Activated CD8-positive, alpha-beta T cell treated with anti-CD3 and anti-CD28 coated beads, Interleukin-2, amount 10 ng/mL, durations not matched to agents 7 days and 5 days (primary cell): ENCODE measurements around the gene OXNAD1. TPM values are rescaled to one million over a fixed set of nuclear protein-coding genes. Genes with fewer than 3 reads are reported as not detected.

Source experiments
- ATAC-seq: fragments of 150-1000 bp; cut with Tn5 transposase; one replicate; pipeline ENCODE4 v1.10.0; 2021; ENCODE audit warnings: moderate library complexity
- CTCF ChIA-PET: fragments of 350-600 bp; sonication (Branson Sonifier 250); formaldehyde crosslinking; loops from one replicate; lab custom pipeline; 2021; ENCODE audit warnings: antibody characterized with exemption; lab: Charles Lee
- POLR2A ChIA-PET: fragments of 350-600 bp; sonication (Branson Sonifier 250); formaldehyde crosslinking; loops from one replicate; lab custom pipeline; 2021; ENCODE audit warnings: antibody characterized with exemption; lab: Charles Lee
- DNase-seq: peaks from one replicate; pipeline ENCODE4 v3.0.0-alpha.2; 2020
- H3K27ac Mint-ChIP-seq: one replicate; pipeline ENCODE4 v1.8.0; 2021; ENCODE audit warnings: mild to moderate bottlenecking, mixed read lengths
- H3K27me3 Mint-ChIP-seq: one replicate; pipeline ENCODE4 v1.8.0; 2021; ENCODE audit warnings: low read depth, mixed read lengths
- H3K36me3 Mint-ChIP-seq: one replicate; pipeline ENCODE4 v1.8.0; 2021; ENCODE audit warnings: low read depth, mixed read lengths
- H3K4me1 Mint-ChIP-seq: one replicate; pipeline ENCODE4 v1.8.0; 2021; ENCODE audit warnings: low read depth, mixed read lengths
- H3K4me3 Mint-ChIP-seq: one replicate; pipeline ENCODE4 v1.8.0; 2021; ENCODE audit warnings: mild to moderate bottlenecking, mixed read lengths
- H3K9me3 Mint-ChIP-seq: one replicate; pipeline ENCODE4 v1.8.0; 2022; ENCODE audit warnings: mixed read lengths; ENCODE audit not compliant: insufficient read depth
- total RNA-seq, 2 experiments: library from RNA; stranded (reverse); gene quantifications; one replicate each; pipeline ENCODE4 v1.2.3, GENCODE V29; 2021

OXNAD1 gene
- total RNA-seq, 2 experiments from 2014 or later: 68.2 to 69.1 TPM

DNA sequence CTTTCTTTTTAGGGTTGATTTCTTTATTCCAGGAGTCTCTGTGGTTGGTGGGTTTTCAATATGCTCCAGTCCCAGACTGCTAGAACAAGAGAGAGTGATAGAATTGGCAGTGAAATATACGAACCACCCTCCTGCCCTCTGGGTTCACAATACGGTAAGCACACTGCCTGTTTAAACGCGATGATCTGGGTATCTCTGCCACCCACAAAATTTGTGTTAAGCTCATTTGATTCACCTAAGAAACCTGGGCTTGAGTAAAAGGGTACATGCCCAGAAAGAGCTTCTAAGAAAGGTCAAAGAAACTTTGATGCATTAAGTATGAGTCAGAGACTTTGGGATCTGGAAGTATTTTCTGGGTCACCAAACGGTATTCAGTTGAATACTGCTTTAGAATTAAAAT is 29.8 kb downstream of the OXNAD1 start:
- H3K27ac Mint-ChIP-seq: peak overlapping the region; percentile 76
- ATAC-seq: no peak
- H3K4me1 Mint-ChIP-seq: peaks cover 84% of the 10 kb centered on the region
- H3K4me3 Mint-ChIP-seq: peak overlapping the region; percentile 65
- CTCF ChIA-PET: interaction anchor here (1.0 to 9.0 kb wide), 6 partner anchors 10 to 668 kb away, joined by 3 to 190 read pairs (median 14); no protein-coding TSS in a partner anchor
- peaks cover 91% of the 10 kb centered on the region for H3K36me3 Mint-ChIP-seq
- H3K27me3 Mint-ChIP-seq: no peaks in the 10 kb centered on the region
- no peak for DNase-seq
- peaks cover 25% of the 10 kb centered on the region for H3K9me3 Mint-ChIP-seq
- POLR2A ChIA-PET: interaction anchor here (1.2 to 2.4 kb wide), 2 partner anchors 9 to 10 kb away, joined by 7 to 15 read pairs; no protein-coding TSS in a partner anchor

DNA sequence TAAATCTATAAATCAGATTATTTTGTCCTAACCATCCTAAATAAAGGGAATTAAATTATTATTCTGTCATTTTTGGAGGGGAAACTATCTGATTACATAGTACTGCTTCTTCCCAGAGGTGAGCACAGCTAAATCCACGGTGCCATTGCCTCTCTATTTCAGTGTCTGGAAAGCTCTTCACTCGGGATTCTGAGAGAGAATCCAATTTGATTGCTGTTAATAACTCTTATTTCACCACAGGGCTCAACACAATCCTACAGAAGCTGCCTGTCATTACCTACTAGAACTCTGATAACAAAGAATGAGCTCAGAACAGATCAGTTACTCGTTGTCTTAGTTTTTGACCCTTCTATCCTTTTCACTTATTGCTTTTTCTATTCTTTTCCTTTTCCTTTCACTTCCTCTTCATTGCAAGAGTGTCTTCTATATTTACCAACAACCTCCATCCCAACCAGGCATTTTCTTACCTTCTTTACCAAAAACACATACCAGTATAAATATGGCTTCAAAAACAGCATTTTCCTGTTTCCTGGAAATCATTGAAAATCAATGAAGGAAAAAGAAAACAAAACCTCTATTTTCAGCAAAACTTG is 30.4 kb downstream of the OXNAD1 start:
- DNase-seq (no peak), ATAC-seq (no peak)
- peaks cover 88% of the 10 kb centered on the region for H3K4me1 Mint-ChIP-seq
- H3K4me3 Mint-ChIP-seq: peak overlapping the region; percentile 65
- POLR2A ChIA-PET: interaction anchor here (1.2 to 2.4 kb wide), 2 partner anchors 9 kb away, joined by 7 to 15 read pairs; no protein-coding TSS in a partner anchor
- peaks cover 92% of the 10 kb centered on the region for H3K36me3 Mint-ChIP-seq
- CTCF ChIA-PET: interaction anchor here (1.0 to 9.0 kb wide), 6 partner anchors 9 to 668 kb away, joined by 3 to 190 read pairs (median 14); no protein-coding TSS in a partner anchor
- peak overlapping the region; percentile 71 for H3K27ac Mint-ChIP-seq
- no peaks in the 10 kb centered on the region for H3K27me3 Mint-ChIP-seq
- peaks cover 25% of the 10 kb centered on the region for H3K9me3 Mint-ChIP-seq

DNA sequence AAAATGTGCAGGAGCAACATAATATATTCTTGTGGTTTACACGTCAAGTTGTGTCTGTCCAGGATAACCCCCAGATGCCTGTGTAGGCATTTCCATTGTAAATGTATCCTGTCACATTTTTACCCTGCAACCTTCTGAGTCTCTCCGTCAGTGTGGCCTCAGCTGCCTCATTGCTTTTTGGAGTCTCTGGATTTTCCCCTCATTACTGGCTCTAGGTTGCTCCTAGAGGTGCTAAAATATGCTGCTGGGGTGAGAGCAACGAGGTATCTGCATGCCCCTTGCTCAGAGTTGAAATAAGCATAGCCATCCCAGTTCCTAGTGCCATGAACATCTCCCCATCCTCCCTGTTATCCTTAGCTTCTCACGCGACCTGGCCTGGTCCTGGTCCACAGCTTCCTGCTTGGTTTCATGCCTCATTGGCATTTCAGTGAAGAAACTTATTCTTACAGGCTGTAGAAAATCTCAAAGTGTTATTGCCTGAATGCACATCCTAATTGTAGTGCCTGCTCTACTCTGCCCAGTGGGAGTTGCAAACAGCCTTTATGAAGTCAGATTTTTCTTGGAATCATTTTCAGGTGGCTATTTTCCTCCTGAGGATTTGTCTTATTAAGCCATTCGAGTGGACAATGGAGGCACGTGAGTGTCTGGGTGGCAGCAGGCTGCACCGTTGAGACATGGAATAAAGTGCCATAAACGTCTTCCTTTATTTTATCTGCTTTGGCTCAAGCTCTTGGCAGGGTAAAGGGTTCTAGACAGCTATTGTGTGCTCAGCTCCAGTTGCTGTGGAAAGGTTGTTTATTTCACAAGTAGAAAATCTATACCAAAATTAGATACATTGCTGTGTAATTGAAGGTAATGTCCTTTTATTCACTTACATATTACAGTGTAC is 33.2 kb downstream of the OXNAD1 start:
- no peaks in the 10 kb centered on the region for H3K27me3 Mint-ChIP-seq
- ATAC-seq (no peak), DNase-seq (no peak)
- peaks cover 95% of the 10 kb centered on the region for H3K4me1 Mint-ChIP-seq
- peaks cover 98% of the 10 kb centered on the region for H3K36me3 Mint-ChIP-seq
- ChIA-PET CTCF (interaction anchor here (1.3 kb wide), 2 partner anchors 21 to 33 kb away, joined by 4 to 5 read pairs; no protein-coding TSS in a partner anchor), POLR2A (interaction anchor here (0.6 kb wide), 2 partner anchors 20 to 206 kb away, joined by 3 read pairs; no protein-coding TSS in a partner anchor)
- H3K9me3 Mint-ChIP-seq: peaks cover 17% of the 10 kb centered on the region
- peak overlapping the region; percentile 83 for H3K27ac Mint-ChIP-seq
- H3K4me3 Mint-ChIP-seq: peak overlapping the region; percentile 80

DNA sequence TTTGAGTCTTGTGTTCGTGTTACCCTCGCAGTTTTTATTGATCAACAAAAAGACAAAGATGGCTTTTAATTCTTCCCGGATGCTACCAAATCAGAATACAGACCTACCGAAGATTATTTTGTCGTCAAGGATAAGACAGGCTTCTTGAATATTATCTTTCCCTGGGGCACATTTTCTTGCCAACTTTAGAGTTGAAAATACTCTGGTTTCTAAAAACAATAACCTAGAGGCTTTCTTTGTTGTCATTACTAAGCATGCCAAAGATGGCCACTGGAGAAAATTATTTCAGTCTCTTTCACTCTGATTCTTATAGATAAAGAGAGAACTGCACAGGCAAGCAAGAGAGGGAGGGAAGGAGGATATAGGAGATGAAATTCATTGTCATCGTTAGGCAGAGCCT is 33.9 kb downstream of the OXNAD1 start:
- peak overlapping the region; percentile 80 for H3K4me3 Mint-ChIP-seq
- peaks cover 92% of the 10 kb centered on the region for H3K4me1 Mint-ChIP-seq
- H3K9me3 Mint-ChIP-seq: peaks cover 12% of the 10 kb centered on the region
- ChIA-PET POLR2A (no interaction called here), CTCF (interaction anchor here (1.3 kb wide), 2 partner anchors 21 to 33 kb away, joined by 4 to 5 read pairs; no protein-coding TSS in a partner anchor)
- no peak for ATAC-seq
- no peaks in the 10 kb centered on the region for H3K27me3 Mint-ChIP-seq
- no peak for DNase-seq
- peak overlapping the region; percentile 83 for H3K27ac Mint-ChIP-seq
- H3K36me3 Mint-ChIP-seq: peaks cover 96% of the 10 kb centered on the region

DNA sequence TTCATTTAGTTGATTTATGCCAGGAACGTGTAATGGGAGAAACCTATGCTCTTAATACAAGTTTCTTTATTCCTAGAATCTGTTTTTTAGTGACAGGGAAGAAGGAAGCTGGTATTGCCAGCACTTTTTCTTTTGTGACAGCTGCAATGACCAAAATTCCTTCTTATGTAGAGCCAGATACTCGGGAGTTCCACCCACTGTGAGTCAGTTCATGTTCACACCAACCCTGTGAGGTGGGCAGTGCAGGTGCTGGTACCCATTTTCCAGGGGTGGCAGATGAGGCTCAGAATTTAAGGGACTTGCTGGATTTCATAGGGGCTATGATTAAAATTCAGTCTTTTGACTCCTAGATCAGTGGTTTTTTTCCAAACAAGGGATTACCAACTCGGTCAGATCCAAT is 34.7 kb downstream of the OXNAD1 start:
- Mint-ChIP-seq H3K9me3 (peaks cover 8% of the 10 kb centered on the region), H3K36me3 (peaks cover 96% of the 10 kb centered on the region), H3K27me3 (no peaks in the 10 kb centered on the region), H3K27ac (peak overlapping the region; percentile 94), H3K4me1 (peaks cover 96% of the 10 kb centered on the region), H3K4me3 (peak overlapping the region; percentile 80)
- ChIA-PET POLR2A (interaction anchor here (1.8 to 4.3 kb wide), 5 partner anchors 8 to 18 kb away, joined by 9 to 41 read pairs (median 13); no protein-coding TSS in a partner anchor), CTCF (interaction anchor here (1.8 to 10.7 kb wide), 3 partner anchors 8 to 251 kb away, joined by 7 to 190 read pairs (median 9); no protein-coding TSS in a partner anchor)
- no peak for ATAC-seq
- peak; percentile 26 for DNase-seq

- DNase-seq: peak; percentile 22
- ChIA-PET CTCF (interaction anchor here (1.2 to 10.7 kb wide), 10 partner anchors 8 to 250 kb away, joined by 3 to 190 read pairs (median 8); no protein-coding TSS in a partner anchor), POLR2A (interaction anchor here (0.5 to 4.3 kb wide), 10 partner anchors 9 to 563 kb away, joined by 3 to 41 read pairs (median 8); partner anchors contain the start of genes DPH3 and OXNAD1)
- Mint-ChIP-seq H3K27ac (peak overlapping the region; percentile 94), H3K36me3 (peaks cover 96% of the 10 kb centered on the region), H3K4me1 (peaks cover 97% of the 10 kb centered on the region), H3K9me3 (peaks cover 6% of the 10 kb centered on the region), H3K27me3 (no peaks in the 10 kb centered on the region), H3K4me3 (peak overlapping the region; percentile 80)
- peak; percentile 14 for ATAC-seq
Measured at GRCh38 chr3:16300307-16300706, 35.3 kb downstream of the OXNAD1 start.

GRCh38 chr3:16300881-16301359 is 35.9 kb downstream of the OXNAD1 start:
- Mint-ChIP-seq H3K27me3 (no peaks in the 10 kb centered on the region), H3K4me1 (peaks cover 97% of the 10 kb centered on the region), H3K9me3 (peaks cover 6% of the 10 kb centered on the region), H3K27ac (peak overlapping the region; percentile 94), H3K4me3 (peak overlapping the region; percentile 80), H3K36me3 (peaks cover 96% of the 10 kb centered on the region)
- ChIA-PET POLR2A (interaction anchor here (0.7 to 4.3 kb wide), 10 partner anchors 9 to 242 kb away, joined by 3 to 41 read pairs (median 8); partner anchors contain the start of genes DPH3 and OXNAD1), CTCF (interaction anchor here (0.9 to 10.7 kb wide), 13 partner anchors 8 to 253 kb away, joined by 3 to 190 read pairs (median 7); no protein-coding TSS in a partner anchor)
- ATAC-seq (peak; percentile 80), DNase-seq (peak; percentile 82)

DNA sequence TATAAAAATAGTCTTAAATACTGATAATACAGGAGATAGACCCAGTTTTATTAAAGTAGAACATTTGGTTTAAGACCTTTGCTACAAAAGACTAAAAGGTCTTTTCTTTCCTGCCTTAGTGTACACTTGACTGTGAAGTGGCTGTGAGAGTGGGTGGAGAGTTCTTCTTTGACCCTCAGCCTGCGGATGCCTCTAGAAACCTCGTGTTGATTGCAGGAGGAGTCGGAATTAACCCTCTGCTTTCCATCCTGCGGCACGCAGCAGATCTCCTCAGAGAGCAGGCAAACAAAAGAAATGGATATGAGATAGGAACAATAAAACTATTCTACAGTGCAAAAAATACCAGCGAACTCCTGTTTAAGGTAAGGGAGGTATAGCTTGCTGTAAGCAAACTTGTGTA is 36.5 kb downstream of the OXNAD1 start:
- ATAC-seq (peak; percentile 47), DNase-seq (peak; percentile 68)
- Mint-ChIP-seq H3K4me1 (peaks cover 97% of the 10 kb centered on the region), H3K9me3 (peaks cover 3% of the 10 kb centered on the region), H3K27ac (peak overlapping the region; percentile 94), H3K27me3 (no peaks in the 10 kb centered on the region), H3K36me3 (peaks cover 96% of the 10 kb centered on the region), H3K4me3 (peak overlapping the region; percentile 80)
- ChIA-PET POLR2A (interaction anchor here (0.7 to 4.3 kb wide), 10 partner anchors 8 to 242 kb away, joined by 3 to 41 read pairs (median 8); partner anchors contain the start of genes DPH3 and OXNAD1), CTCF (interaction anchor here (0.9 to 10.7 kb wide), 16 partner anchors 8 to 253 kb away, joined by 3 to 190 read pairs (median 6); no protein-coding TSS in a partner anchor)

GRCh38 chr3:16302082-16302631 is 37.1 kb downstream of the OXNAD1 start:
- H3K36me3 Mint-ChIP-seq: peaks cover 96% of the 10 kb centered on the region
- ChIA-PET CTCF (interaction anchor here (0.9 to 10.7 kb wide), 11 partner anchors 10 to 210 kb away, joined by 3 to 190 read pairs (median 6); no protein-coding TSS in a partner anchor), POLR2A (interaction anchor here (3.1 to 4.3 kb wide), 2 partner anchors 11 to 14 kb away, joined by 14 to 41 read pairs; no protein-coding TSS in a partner anchor)
- no peaks in the 10 kb centered on the region for H3K27me3 Mint-ChIP-seq
- ATAC-seq (no peak), DNase-seq (no peak)
- H3K9me3 Mint-ChIP-seq: peaks cover under 1% of the 10 kb centered on the region
- H3K4me3 Mint-ChIP-seq: peak overlapping the region; percentile 80
- peak overlapping the region; percentile 94 for H3K27ac Mint-ChIP-seq
- H3K4me1 Mint-ChIP-seq: peaks cover 97% of the 10 kb centered on the region

DNA sequence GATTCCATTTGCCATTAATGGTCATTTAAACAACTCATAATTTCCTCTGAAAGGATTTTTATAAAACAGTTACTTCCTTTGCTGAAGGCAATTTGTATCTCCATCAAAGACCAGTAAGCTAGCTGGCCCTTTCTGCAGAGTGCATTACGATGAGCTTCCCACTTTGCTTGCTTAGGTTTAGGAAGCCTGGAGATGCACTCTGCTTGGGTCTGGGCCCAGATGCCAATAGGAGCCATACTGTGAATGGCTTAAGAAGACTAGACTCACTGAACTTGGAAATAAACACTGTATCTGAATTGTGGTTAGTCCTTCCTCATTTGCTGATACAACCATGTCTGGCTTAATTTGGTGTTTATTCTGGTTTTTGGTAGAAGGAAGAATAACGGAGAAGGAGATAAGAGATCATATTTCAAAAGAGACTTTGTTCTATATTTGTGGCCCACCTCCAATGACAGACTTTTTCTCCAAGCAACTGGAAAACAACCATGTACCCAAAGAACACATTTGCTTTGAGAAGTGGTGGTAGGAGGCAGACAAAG is 38.1 kb downstream of the OXNAD1 start:
- Mint-ChIP-seq H3K4me1 (peaks cover 97% of the 10 kb centered on the region), H3K27ac (peak overlapping the region; percentile 94), H3K9me3 (no peaks in the 10 kb centered on the region), H3K4me3 (peak overlapping the region; percentile 80), H3K27me3 (no peaks in the 10 kb centered on the region), H3K36me3 (peaks cover 96% of the 10 kb centered on the region)
- ATAC-seq: no peak
- CTCF ChIA-PET: interaction anchor here (1.2 to 10.7 kb wide), 9 partner anchors 11 to 247 kb away, joined by 3 to 190 read pairs (median 10); no protein-coding TSS in a partner anchor
- no peak for DNase-seq
- POLR2A ChIA-PET: interaction anchor here (0.7 to 4.3 kb wide), 5 partner anchors 7 to 17 kb away, joined by 3 to 41 read pairs (median 14); no protein-coding TSS in a partner anchor
